ENCODE measurements around the gene WDR90.

WDR90 gene

GRCh38 chr16:672371-672770 is 23.2 kb downstream of the WDR90 start:
- H2AFZ ChIP-seq (ENCODE audit: low read length): no peak overlapping the region
- H3K36me3 ChIP-seq (ENCODE audit: insufficient read depth, low read length): no peaks in the 10 kb centered on the region
- no peak overlapping the region for H3K4me3 ChIP-seq (ENCODE audit: low read length, poor library complexity, severe bottlenecking)
- no peaks in the 10 kb centered on the region for H4K20me1 ChIP-seq (ENCODE audit: insufficient read depth, low read length, poor library complexity, severe bottlenecking)
- H3K27me3 ChIP-seq (ENCODE audit: insufficient read depth, low read length, poor library complexity, severe bottlenecking): no peaks in the 10 kb centered on the region
- no peaks in the 10 kb centered on the region for H3K9me3 ChIP-seq (ENCODE audit: insufficient read depth, low read depth, low read length)
- peaks cover 17% of the 10 kb centered on the region; the same call in 1 of the 2 replicates for H3K79me2 ChIP-seq (ENCODE audit: insufficient read depth, low read length)
- no peak overlapping the region for H3K9ac ChIP-seq (ENCODE audit: low read depth, low read length, poor library complexity, severe bottlenecking)
- no peak for TF ChIP-seq EZH2phosphoT487 (IDR thresholded peaks at IDR 0.05; ENCODE audit: borderline replicate concordance)
- TF ChIP-seq, protein P1, sequence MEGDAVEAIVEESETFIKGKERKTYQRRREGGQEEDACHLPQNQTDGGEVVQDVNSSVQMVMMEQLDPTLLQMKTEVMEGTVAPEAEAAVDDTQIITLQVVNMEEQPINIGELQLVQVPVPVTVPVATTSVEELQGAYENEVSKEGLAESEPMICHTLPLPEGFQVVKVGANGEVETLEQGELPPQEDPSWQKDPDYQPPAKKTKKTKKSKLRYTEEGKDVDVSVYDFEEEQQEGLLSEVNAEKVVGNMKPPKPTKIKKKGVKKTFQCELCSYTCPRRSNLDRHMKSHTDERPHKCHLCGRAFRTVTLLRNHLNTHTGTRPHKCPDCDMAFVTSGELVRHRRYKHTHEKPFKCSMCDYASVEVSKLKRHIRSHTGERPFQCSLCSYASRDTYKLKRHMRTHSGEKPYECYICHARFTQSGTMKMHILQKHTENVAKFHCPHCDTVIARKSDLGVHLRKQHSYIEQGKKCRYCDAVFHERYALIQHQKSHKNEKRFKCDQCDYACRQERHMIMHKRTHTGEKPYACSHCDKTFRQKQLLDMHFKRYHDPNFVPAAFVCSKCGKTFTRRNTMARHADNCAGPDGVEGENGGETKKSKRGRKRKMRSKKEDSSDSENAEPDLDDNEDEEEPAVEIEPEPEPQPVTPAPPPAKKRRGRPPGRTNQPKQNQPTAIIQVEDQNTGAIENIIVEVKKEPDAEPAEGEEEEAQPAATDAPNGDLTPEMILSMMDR (conservative IDR thresholded peaks at IDR 0.05; ENCODE audit: low read length): no peak
- peaks cover 4% of the 10 kb centered on the region for H3K4me1 ChIP-seq (ENCODE audit: insufficient read depth, low read length, poor library complexity, severe bottlenecking)
- no peaks in the 10 kb centered on the region for H3F3A ChIP-seq (ENCODE audit: low read depth)
- no peak overlapping the region for H3K4me2 ChIP-seq (ENCODE audit: low read depth, low read length, poor library complexity, severe bottlenecking)
- H3K9me2 ChIP-seq (replicated peaks; ENCODE audit: low read depth, low read length): no peaks in the 10 kb centered on the region

DNA sequence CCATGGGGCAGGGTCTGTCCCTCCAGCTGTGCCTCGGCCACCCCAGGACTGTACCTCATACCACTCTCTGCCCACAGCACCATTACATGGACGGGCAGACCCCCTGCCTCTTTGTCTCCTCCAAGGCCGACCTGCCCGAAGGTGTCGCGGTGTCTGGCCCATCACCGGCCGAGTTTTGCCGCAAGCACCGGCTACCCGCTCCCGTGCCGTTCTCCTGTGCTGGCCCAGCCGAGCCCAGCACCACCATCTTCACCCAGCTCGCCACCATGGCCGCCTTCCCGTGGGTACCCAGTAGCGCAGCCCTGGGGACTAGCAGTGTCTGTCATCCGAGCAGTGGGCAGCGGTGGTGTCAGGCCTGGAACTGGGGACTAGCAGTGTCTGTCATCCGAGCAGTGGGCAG is 23.7 kb downstream of the WDR90 start:
- H4K20me1 ChIP-seq (ENCODE audit: insufficient read depth, low read length, poor library complexity, severe bottlenecking): no peaks in the 10 kb centered on the region
- H2AFZ ChIP-seq (ENCODE audit: low read length): no peak overlapping the region
- no peak overlapping the region for H3K9ac ChIP-seq (ENCODE audit: low read depth, low read length, poor library complexity, severe bottlenecking)
- no peaks in the 10 kb centered on the region for H3K27me3 ChIP-seq (ENCODE audit: insufficient read depth, low read length, poor library complexity, severe bottlenecking)
- H3K9me2 ChIP-seq (replicated peaks; ENCODE audit: low read depth, low read length): no peaks in the 10 kb centered on the region
- no peak overlapping the region for H3K4me2 ChIP-seq (ENCODE audit: low read depth, low read length, poor library complexity, severe bottlenecking)
- H3K9me3 ChIP-seq (ENCODE audit: insufficient read depth, low read depth, low read length): no peaks in the 10 kb centered on the region
- no peaks in the 10 kb centered on the region for H3K4me1 ChIP-seq (ENCODE audit: insufficient read depth, low read length, poor library complexity, severe bottlenecking)
- no peak overlapping the region for H3K4me3 ChIP-seq (ENCODE audit: low read length, poor library complexity, severe bottlenecking)
- peaks cover 17% of the 10 kb centered on the region; the same call in 1 of the 2 replicates for H3K79me2 ChIP-seq (ENCODE audit: insufficient read depth, low read length)
- no peaks in the 10 kb centered on the region for H3K36me3 ChIP-seq (ENCODE audit: insufficient read depth, low read length)
- no peaks in the 10 kb centered on the region for H3F3A ChIP-seq (ENCODE audit: low read depth)
- TF ChIP-seq EZH2phosphoT487 (IDR thresholded peaks at IDR 0.05; ENCODE audit: borderline replicate concordance): no peak
- TF ChIP-seq, protein P1 (conservative IDR thresholded peaks at IDR 0.05; ENCODE audit: low read length): no peak

DNA sequence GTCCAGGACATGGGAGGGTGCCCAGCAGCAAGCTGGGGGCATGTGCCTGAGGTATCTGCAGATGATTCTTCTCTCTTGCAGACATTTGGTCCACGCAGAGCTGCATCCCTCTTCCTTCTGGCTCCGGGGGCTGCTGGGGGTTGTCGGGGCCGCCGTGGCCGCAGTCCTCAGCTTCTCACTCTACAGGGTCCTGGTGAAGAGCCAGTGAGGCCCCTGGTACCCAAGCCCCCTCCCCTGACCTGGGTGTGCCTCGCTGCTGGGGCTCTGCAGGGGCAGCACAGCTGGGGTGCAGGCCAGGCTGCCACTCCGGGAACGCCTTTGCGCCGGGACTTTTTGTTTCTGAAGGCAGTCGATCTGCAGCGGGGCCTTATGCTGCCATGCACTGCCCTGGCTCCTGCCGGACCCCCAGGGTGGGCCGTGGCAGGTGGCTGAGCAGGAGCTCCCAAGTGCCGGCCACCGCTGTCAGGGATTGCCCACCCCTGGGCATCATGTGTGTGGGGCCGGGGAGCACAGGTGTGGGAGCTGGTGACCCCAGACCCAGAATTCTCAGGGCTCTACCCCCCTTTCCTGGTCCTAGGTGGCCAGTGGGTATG is 24.3 kb downstream of the WDR90 start:
- H3K4me1 ChIP-seq (ENCODE audit: insufficient read depth, low read length, poor library complexity, severe bottlenecking): no peaks in the 10 kb centered on the region
- no peaks in the 10 kb centered on the region for H3K9me2 ChIP-seq (replicated peaks; ENCODE audit: low read depth, low read length)
- H3K9me3 ChIP-seq (ENCODE audit: insufficient read depth, low read depth, low read length): no peaks in the 10 kb centered on the region
- peaks cover 11% of the 10 kb centered on the region; the same call in 1 of the 2 replicates for H3K79me2 ChIP-seq (ENCODE audit: insufficient read depth, low read length)
- no peak overlapping the region for H3K9ac ChIP-seq (ENCODE audit: low read depth, low read length, poor library complexity, severe bottlenecking)
- H4K20me1 ChIP-seq (ENCODE audit: insufficient read depth, low read length, poor library complexity, severe bottlenecking): no peaks in the 10 kb centered on the region
- no peaks in the 10 kb centered on the region for H3F3A ChIP-seq (ENCODE audit: low read depth)
- TF ChIP-seq, protein P1 (conservative IDR thresholded peaks at IDR 0.05; ENCODE audit: low read length): no peak
- TF ChIP-seq EZH2phosphoT487 (IDR thresholded peaks at IDR 0.05; ENCODE audit: borderline replicate concordance): no peak
- H3K27me3 ChIP-seq (ENCODE audit: insufficient read depth, low read length, poor library complexity, severe bottlenecking): no peaks in the 10 kb centered on the region
- H2AFZ ChIP-seq (ENCODE audit: low read length): no peak overlapping the region
- H3K4me3 ChIP-seq (ENCODE audit: low read length, poor library complexity, severe bottlenecking): no peak overlapping the region
- H3K4me2 ChIP-seq (ENCODE audit: low read depth, low read length, poor library complexity, severe bottlenecking): no peak overlapping the region
- H3K36me3 ChIP-seq (ENCODE audit: insufficient read depth, low read length): no peaks in the 10 kb centered on the region
